K562 (cell line): Measurements from ENCODE around the gene JAK3. TPM values are rescaled to one million over a fixed set of nuclear protein-coding genes. Genes with fewer than 3 reads are reported as not detected.
A peak's percentile ranks its signal among the peaks of the same experiment; 100 is the strongest.

Experiments
- ASH1L ChIP-seq: fragments of 450-650 bp; IDR thresholded peaks from 2 replicates; pipeline ENCODE4 v1.6.1; 2018; ENCODE audit warnings: borderline replicate concordance, mild to moderate bottlenecking, low read depth; ENCODE audit not compliant: partially characterized antibody
- CBX8 ChIP-seq: fragments of 200-600 bp; sonication (generic); IDR thresholded peaks from 2 replicates; pipeline ENCODE4 v1.6.1; 2012; ENCODE audit warnings: borderline replicate concordance, mixed run types, low read depth, mild to moderate bottlenecking, moderate library complexity, mixed read lengths, low read length, control low read depth, inconsistent platforms; ENCODE audit not compliant: poor library complexity, severe bottlenecking; ENCODE audit errors: extremely low read depth
- CTCFL ChIP-seq: IDR thresholded peaks from 2 replicates; pipeline ENCODE4 v1.6.1; 2011; ENCODE audit warnings: borderline replicate concordance, low read depth, mild to moderate bottlenecking, moderate library complexity, low read length; ENCODE audit not compliant: insufficient read depth, poor library complexity, severe bottlenecking
- HNRNPLL ChIP-seq: fragments of 200-400 bp; formaldehyde crosslinking; IDR thresholded peaks from 2 replicates; pipeline ENCODE4 v1.6.1; 2017; ENCODE audit warnings: low read length, low read depth, mild to moderate bottlenecking; ENCODE audit not compliant: poor library complexity, severe bottlenecking
- HSF4 ChIP-seq: fragments of 250-450 bp; sonication (Bioruptor Pico); IDR thresholded peaks from 2 replicates; pipeline ENCODE4 v2.1.2; 2022; ENCODE audit warnings: mild to moderate bottlenecking, moderate library complexity, borderline replicate concordance
- KAT7 ChIP-seq: sonication (generic); formaldehyde crosslinking; IDR thresholded peaks from 2 replicates; pipeline ENCODE4 v1.8.0; 2022; ENCODE audit warnings: missing genetic modification reagents, mild to moderate bottlenecking, borderline replicate concordance
- KDM1A ChIP-seq, 2 experiments: fragments of 450-650 bp; IDR thresholded peaks; 2 replicates each; pipeline ENCODE4 v1.6.1; 2016; ENCODE audit warnings: mild to moderate bottlenecking in 2 of 2
- KLF13 ChIP-seq: fragments of 450-650 bp; IDR thresholded peaks from 2 replicates; pipeline ENCODE4 v1.6.1; 2016; ENCODE audit warnings: missing genetic modification characterization, low read depth, mild to moderate bottlenecking, missing compliant biosample characterization, moderate library complexity, borderline replicate concordance
- LARP7 ChIP-seq: fragments of 450-650 bp; IDR thresholded peaks from 2 replicates; pipeline ENCODE4 v1.6.1; 2016
- MNT ChIP-seq, 2 experiments: fragments of 450-650 bp; conservative IDR thresholded peaks; 2 replicates each; pipeline ENCODE4 v1.6.1; 2017; ENCODE audit warnings: mild to moderate bottlenecking in 2 of 2, moderate library complexity in 2 of 2
- NCOA6 ChIP-seq: fragments of 450-650 bp; IDR thresholded peaks from 2 replicates; pipeline ENCODE4 v1.6.1; 2017; ENCODE audit warnings: mild to moderate bottlenecking
- NFE2L1 ChIP-seq: fragments of 450-650 bp; IDR thresholded peaks from 2 replicates; pipeline ENCODE4 v1.6.1; 2016; ENCODE audit warnings: missing genetic modification characterization, low read depth, mild to moderate bottlenecking, missing compliant biosample characterization, moderate library complexity, borderline replicate concordance
- NFRKB ChIP-seq: fragments of 450-650 bp; IDR thresholded peaks from 2 replicates; pipeline ENCODE4 v1.6.1; 2016; ENCODE audit warnings: low read depth
- POLR2AphosphoS5 ChIP-seq: IDR thresholded peaks from 2 replicates; pipeline ENCODE4 v1.6.1; 2011; ENCODE audit warnings: mild to moderate bottlenecking, low read depth, low read length, moderate library complexity; ENCODE audit not compliant: control insufficient read depth, insufficient read depth
- XRCC4 ChIP-seq: IDR thresholded peaks from one replicate; pipeline ENCODE4 v1.6.1; 2011; ENCODE audit not compliant: insufficient read depth, insufficient read length; ENCODE audit errors: extremely low read depth
- polyA plus RNA-seq, 8 experiments: library from polyadenylated mRNA; depleted of rRNA in 4 of 8; stranded (reverse) in 5 of 8; unstranded in 3 of 8; fragments of >200 nt; fragmentation: Nextera tagmentation in 2 of 8; fragmentation: Illumina TruSeq in 1 of 8; extraction: Ambion mirVana in 2 of 8; extraction: Trizol in 1 of 8; gene quantifications; 2 replicates each; pipeline versions ENCODE4 v1.2.1 to v1.2.3, GENCODE V29; 2011 to 2014; ENCODE audit warnings: inconsistent platforms in 1 of 8, missing spikeins in 1 of 8
- total RNA-seq, 7 experiments: library from RNA; depleted of rRNA in 6 of 7; stranded (reverse); fragments of >200 nt in 6 of 7; fragmentation: Illumina TruSeq in 2 of 7; extraction: Trizol in 2 of 7; gene quantifications; 2 replicates each; pipeline versions ENCODE4 v1.2.1 to v1.2.3, GENCODE V29; 2011 to 2021; ENCODE audit warnings: low replicate concordance in 1 of 7
- TF ChIP-seq, protein P1 (sequence below): sonication (generic); formaldehyde crosslinking; IDR thresholded peaks from 2 replicates; pipeline ENCODE4 v1.8.0; 2022; ENCODE audit warnings: missing genetic modification reagents, mild to moderate bottlenecking, moderate library complexity, borderline replicate concordance
- TF ChIP-seq, protein P2 (sequence below): sonication (generic); formaldehyde crosslinking; IDR thresholded peaks from 2 replicates; pipeline ENCODE4 v1.8.1; 2023; ENCODE audit warnings: missing genetic modification reagents, mild to moderate bottlenecking, borderline replicate concordance

The JAK3 gene
- total and polyA plus RNA-seq, 9 of the 15 experiments (the other 6 are each of a cell fraction or from before 2014, with no cell fraction given) = 0.01 to 0.18 (median 0.07) TPM; not detected in 1

DNA sequence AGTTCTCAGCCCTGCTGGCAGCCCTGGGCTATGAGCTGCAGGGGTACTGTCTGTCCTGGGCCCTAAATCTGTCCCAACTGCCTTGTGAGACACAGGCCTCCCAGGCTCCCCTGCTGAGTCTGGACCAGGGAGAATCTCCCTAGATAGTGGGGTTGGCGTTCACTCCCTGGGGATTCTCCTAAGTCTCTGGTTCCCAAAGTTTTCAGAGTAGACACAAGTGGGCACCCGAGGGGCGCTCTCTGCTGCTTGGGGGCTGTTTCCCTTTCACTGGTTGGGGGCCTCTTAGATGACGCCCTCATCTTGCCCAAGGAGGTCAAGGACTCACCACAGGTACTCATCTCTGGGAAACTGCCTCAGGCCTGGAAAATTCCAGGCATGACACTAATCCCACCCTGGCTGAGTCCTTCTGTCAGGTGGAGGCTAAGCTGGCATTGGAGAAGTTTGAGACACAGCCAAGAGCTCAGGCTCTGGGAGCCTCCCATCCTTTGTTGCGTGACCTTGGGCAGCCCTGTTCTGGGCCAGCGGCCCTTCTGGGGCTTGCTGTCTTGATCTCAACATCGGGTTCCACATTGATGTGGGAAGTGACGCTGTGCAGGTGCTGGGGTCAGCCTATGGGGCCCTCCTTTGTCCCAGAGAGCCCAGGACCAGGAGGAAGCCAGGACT lies 15.9 kb upstream of the JAK3 start (continued):
- TF ChIP-seq HNRNPLL (no peak), ASH1L (no peak), CBX8 (no peak), XRCC4 (no peak), KLF13 (tag) (no peak), CTCFL (no peak), MNT (conservative IDR thresholded peaks at IDR 0.05) (no peak), KDM1A (IDR thresholded peaks at IDR 0.05) (no peak), NFRKB (no peak), POLR2AphosphoS5 (0 out of 2 replicates have a peak, but pooled peaks have one; percentile 7), NFE2L1 (no peak), LARP7 (no peak), HSF4 (CRISPR knock-in tag) (no peak), NCOA6 (no peak), KAT7 (no peak)
- TF ChIP-seq, protein P1, sequence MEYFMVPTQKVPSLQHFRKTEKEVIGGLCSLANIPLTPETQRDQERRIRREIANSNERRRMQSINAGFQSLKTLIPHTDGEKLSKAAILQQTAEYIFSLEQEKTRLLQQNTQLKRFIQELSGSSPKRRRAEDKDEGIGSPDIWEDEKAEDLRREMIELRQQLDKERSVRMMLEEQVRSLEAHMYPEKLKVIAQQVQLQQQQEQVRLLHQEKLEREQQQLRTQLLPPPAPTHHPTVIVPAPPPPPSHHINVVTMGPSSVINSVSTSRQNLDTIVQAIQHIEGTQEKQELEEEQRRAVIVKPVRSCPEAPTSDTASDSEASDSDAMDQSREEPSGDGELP = 0 out of 2 replicates have a peak, but pooled peaks have one; percentile 5
- TF ChIP-seq, protein P2, sequence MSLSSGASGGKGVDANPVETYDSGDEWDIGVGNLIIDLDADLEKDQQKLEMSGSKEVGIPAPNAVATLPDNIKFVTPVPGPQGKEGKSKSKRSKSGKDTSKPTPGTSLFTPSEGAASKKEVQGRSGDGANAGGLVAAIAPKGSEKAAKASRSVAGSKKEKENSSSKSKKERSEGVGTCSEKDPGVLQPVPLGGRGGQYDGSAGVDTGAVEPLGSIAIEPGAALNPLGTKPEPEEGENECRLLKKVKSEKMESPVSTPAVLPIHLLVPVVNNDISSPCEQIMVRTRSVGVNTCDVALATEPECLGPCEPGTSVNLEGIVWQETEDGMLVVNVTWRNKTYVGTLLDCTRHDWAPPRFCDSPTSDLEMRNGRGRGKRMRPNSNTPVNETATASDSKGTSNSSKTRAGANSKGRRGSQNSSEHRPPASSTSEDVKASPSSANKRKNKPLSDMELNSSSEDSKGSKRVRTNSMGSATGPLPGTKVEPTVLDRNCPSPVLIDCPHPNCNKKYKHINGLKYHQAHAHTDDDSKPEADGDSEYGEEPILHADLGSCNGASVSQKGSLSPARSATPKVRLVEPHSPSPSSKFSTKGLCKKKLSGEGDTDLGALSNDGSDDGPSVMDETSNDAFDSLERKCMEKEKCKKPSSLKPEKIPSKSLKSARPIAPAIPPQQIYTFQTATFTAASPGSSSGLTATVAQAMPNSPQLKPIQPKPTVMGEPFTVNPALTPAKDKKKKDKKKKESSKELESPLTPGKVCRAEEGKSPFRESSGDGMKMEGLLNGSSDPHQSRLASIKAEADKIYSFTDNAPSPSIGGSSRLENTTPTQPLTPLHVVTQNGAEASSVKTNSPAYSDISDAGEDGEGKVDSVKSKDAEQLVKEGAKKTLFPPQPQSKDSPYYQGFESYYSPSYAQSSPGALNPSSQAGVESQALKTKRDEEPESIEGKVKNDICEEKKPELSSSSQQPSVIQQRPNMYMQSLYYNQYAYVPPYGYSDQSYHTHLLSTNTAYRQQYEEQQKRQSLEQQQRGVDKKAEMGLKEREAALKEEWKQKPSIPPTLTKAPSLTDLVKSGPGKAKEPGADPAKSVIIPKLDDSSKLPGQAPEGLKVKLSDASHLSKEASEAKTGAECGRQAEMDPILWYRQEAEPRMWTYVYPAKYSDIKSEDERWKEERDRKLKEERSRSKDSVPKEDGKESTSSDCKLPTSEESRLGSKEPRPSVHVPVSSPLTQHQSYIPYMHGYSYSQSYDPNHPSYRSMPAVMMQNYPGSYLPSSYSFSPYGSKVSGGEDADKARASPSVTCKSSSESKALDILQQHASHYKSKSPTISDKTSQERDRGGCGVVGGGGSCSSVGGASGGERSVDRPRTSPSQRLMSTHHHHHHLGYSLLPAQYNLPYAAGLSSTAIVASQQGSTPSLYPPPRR (CRISPR knock-in tag) = no peak
